Fibroblast of pulmonary artery (primary cell): ENCODE measurements around the gene SMIM35.

ENCODE experiments used
- DNase-seq: peaks from one replicate; pipeline ENCODE4 v3.0.0-alpha.2; 2010; ENCODE audit warnings: low read depth
- H3K4me3 ChIP-seq: replicated peaks from 2 replicates; pipeline ENCODE4 v1.5.1; 2011; ENCODE audit warnings: low read depth, mild to moderate bottlenecking, control low read depth, low read length, moderate library complexity
- TF ChIP-seq, protein P1 (sequence below): IDR thresholded peaks from 2 replicates; pipeline ENCODE4 v1.5.1; 2011; ENCODE audit warnings: mild to moderate bottlenecking, control low read depth, low read length, inconsistent platforms; ENCODE audit errors: missing control alignments

SMIM35 gene

DNA sequence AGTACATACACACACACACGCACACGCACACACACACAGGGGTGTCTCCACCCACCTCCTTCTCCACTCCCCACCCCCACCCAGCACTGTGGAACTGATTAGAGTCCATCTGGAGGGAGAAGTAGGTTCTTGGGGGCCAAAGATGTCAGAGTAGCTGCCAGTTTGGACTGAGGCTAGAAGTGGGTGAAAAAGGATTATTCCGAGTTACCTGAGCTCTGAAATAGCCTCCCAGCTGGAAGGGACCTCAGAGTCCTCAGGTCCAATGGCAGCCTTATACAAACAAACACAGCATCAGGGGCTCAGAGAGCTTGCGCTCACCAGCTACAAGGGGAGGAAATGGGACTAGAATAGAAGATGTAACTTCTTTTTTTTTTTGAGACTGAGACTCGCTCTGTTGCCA, 79.7 kb downstream of the SMIM35 start:
- TF ChIP-seq, protein P1, sequence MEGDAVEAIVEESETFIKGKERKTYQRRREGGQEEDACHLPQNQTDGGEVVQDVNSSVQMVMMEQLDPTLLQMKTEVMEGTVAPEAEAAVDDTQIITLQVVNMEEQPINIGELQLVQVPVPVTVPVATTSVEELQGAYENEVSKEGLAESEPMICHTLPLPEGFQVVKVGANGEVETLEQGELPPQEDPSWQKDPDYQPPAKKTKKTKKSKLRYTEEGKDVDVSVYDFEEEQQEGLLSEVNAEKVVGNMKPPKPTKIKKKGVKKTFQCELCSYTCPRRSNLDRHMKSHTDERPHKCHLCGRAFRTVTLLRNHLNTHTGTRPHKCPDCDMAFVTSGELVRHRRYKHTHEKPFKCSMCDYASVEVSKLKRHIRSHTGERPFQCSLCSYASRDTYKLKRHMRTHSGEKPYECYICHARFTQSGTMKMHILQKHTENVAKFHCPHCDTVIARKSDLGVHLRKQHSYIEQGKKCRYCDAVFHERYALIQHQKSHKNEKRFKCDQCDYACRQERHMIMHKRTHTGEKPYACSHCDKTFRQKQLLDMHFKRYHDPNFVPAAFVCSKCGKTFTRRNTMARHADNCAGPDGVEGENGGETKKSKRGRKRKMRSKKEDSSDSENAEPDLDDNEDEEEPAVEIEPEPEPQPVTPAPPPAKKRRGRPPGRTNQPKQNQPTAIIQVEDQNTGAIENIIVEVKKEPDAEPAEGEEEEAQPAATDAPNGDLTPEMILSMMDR, result no peak
- no peak for DNase-seq
- H3K4me3 ChIP-seq, result no peak overlapping the region

DNA sequence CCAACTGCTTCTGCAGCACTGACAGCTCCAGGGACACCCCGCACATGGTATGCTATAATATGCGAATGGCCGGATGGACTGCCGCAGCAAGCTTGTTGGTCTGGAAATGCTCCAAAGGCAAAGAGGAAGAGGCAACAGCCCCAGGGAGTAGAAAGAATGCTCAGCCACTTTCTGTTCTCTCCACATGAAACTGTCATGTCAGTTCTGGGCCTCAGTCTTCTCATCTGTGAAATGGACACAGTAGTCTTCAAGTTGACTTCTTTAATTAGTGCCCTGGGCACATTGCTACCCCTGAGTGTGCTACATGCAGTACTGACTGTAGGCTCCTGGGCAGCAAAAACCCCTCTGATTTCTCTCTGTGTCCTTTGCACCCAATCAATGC, 80.6 kb downstream of the SMIM35 start:
- no peak overlapping the region for H3K4me3 ChIP-seq
- no peak for DNase-seq
- TF ChIP-seq, protein P1, result no peak

DNA sequence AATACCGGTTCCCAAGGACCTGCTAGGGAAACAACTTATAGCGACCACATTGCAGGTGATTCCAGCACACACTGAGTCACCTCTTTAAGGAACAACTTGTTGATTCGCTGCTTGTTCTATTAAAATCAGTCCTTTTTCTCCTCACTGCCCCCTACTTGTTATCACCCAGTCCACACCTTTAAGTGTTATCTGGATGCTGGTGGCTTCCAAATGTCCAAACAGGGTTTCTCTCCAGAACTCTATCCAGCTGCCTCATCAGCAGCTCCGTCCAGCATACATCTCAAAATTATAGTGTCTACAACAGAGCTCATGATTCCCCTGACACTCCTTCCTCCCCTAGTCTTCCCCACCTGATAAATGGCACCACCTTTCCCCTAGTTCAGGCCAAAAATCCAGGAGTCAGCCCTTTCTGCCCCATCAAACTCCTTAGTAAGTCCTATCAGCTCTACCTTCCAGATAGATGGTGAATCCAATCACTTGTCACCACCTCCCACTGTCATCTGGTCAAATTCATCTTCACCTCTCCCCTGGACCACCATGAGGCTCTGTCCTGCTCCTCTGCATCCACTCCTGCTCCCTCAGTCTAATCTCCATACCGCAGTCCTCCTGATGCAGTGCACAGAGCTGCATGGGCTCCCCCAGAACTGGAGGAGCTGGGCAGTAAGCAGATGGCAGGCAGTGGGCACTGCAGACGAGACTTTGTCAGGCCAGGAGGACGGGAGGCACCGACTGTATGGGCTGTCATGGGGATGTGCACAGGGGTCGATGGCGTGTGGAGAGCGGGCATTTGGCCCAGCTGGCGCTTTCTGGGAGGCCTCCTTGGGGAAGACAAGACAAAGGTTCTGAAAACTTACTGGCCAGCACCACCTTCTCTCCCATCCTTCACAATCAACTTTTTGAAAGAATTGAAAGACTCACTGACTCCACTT, 81.3 kb downstream of the SMIM35 start:
- TF ChIP-seq, protein P1, result no peak
- no peak for DNase-seq
- no peak overlapping the region for H3K4me3 ChIP-seq

DNA sequence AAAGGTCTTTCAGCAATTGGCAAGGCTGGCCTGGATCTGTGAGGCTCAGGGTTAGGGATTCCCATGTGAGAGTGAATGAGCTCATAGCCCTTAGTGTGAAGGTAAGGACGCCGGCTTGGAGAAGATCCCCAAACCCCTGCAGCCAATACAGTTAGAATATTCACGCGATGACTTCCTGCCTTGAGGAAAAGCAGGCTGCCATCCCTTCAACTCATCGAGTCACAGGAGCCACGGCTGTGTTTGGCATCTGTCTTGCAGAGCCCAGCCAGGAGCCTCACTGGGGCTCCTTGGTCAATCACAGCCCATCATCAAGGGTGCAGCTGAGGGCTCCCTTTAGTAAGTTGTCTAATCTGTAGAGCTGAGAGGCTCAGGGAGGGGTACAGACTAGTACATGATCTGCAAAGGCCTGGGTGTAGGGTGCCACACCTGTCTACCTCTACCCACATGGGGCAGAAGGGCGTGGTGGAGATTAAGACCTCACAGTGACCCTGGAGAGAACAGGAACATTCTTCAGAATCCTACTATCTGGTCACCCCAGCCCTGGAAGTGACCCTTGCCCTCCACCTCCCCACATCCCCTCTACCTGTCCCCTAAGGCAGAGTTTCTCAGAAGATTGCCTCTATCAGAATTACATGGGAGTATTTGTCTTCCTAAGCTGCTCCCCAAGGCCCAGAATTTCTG, 82.1 kb downstream of the SMIM35 start:
- H3K4me3 ChIP-seq, result no peak overlapping the region
- TF ChIP-seq, protein P1, result no peak
- DNase-seq, result no peak

DNA sequence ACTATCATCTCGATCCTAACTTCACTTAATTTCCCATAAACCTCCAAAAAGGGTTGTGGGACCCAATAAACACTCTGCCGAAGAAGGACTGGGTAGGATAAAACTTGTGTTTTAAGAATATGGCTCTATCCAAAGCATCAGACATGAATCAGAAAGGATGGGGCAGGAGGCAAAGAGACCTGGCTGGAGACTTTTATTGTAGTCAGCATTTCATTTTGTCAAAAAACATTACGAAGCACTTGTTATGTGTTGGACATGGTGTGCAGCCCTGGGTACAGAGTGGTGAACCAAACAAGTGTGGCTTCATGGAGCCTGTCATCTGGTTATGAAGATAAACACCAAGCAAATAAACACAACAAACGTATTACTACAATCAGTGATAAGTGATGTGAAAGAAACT, 83.3 kb downstream of the SMIM35 start:
- H3K4me3 ChIP-seq, result no peak overlapping the region
- DNase-seq, result no peak
- TF ChIP-seq, protein P1, result no peak

DNA sequence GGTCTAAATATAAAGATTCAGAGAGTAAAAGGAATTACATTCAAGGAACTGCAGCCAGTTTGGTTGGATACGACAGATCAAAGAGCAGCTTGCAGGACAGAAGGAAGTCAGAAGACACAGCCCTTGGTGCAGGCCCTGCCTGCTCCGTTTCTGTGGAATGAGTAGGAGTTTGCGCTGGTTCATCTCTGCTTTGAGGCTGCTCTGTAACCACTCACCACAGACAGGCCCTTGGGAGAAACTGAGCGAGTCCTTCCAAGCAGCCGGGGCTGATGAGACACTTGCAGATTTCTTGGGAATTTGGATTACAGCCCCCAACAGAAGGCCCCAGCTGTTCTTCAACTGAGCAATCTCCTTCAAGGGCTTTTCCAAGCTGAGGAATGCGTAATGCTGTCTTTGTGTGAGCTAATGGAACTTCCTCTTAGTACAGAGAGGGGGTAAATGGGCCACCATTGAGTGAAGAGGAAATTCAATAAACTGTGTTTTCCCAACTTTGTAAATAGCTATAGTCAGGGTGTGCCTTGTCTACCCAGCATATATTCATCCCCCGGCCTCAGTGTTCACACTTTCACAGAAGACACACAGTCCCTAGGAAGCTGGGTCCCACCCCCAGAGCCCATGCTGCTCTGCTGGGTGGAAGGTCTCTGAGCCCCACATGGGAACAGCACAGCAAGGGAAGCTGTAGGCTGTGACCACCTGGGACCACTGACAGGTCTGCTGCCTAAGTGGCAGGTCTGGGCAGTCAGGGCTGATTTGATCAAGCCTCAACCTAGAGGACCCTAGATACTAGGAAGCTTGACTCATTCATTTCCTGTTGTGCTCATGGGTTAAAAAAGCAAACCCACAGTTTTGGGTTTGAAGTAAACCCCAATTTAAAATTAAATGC, 84.0 kb downstream of the SMIM35 start:
- no peak overlapping the region for H3K4me3 ChIP-seq
- DNase-seq, result peak; percentile 52
- TF ChIP-seq, protein P1, result no peak
